HUDEP-2 (cell line): ENCODE results near the gene THOC5.

Experiments
- DNase-seq, 76 experiments: peaks; one replicate each; lab custom pipeline; 2025; ENCODE audit not compliant: unreplicated experiment in 76 of 76; lab: John Stamatoyannopoulos, UW

THOC5 gene

DNA sequence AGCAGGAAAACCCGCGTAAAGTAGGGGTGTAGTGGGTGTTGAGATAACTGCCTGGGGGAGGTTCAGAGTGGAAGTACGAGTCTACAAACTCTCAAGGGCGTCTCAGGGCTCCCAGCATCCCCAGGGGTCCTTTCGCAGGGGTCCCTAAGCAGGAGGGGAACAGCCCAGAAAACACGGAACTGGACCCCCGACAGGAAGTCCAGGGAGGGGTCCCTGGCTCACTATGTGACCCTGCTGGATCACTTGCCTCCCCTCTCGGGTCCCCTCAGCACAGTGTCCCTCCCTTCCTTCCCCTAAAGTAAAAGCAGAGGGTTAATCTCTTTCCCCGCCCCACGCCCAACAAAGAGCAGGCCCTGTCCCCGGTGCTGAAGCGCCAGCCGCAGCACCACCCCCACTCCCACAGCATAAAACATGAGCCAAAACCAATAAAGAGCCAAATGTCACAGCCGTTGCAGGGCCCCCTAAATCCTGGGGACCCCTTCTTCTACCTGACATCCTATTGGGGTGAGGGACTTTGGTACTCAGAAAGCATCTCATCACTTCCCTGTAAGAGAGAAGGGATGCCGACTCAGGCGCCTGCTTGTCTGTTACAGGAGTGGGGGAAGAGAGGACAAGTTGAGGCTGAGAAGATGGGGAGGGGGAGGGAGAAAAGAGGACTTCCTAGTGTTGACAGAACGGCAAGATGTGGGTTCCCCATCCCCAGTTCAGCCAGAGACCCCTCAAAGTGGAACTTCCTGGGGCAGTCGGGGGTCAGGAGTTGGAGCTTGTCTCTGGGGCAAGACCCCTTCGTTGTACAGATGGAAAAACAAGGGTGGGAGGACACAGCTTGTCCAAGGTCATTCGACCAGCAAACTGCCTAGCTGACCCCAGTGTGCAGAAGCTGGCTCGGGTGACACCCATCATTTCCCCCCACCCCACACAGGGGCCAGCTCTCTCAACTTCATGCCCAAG is 75.0 kb downstream of the THOC5 start:
- peak in 37 of 76 experiments; percentile 1 to 64 (median 21) for DNase-seq

DNA sequence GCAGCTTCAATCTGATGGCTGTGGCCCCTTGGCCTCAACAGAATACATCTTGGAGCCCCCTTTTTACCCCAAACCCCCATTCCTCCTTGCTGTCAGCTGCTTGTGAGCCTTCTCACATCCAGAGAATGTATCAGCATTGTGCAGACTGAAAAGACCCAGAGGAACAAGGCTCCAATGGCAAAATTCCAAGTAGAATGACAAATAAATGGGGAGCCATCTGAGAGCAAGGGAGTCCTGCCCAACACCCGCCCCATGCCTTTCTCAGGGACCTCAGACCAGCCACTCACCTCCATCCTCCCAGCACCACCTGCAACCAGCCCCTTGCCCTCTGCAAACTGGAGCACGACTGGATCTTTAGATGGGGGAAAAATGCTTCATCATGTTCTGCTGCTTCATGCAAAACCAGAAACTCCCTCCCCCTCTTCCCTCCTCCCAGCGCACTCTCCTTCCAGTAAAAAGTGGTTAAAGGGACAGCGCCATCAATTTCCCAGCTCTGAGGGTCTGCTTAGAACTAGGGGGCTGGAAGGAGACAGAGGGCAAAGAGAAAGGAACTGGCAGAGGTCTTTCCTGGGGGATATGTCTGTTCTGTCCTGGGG is 75.7 kb downstream of the THOC5 start:
- peak in 1 of 76 experiments; percentile 4 for DNase-seq

DNA sequence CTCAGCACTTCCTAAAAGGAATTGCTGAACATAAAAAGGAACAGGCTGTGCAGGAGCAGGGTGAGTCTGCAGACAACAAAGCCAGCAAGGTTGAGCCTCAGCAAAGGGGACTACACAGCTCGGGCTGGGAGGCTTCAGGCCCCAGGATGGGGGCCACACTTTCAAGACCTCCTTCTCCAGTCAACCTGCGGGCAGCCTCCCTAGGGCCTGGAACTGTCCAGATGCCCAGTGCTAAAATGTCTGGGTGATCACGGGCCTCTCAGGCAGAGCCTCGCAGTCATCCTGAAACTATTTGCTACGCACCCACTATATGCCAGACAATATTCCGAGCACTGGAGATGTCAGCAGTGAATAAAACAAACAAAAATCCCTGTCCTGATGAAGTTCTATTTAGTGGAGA is 77.4 kb downstream of the THOC5 start:
- DNase-seq = no peak

DNA sequence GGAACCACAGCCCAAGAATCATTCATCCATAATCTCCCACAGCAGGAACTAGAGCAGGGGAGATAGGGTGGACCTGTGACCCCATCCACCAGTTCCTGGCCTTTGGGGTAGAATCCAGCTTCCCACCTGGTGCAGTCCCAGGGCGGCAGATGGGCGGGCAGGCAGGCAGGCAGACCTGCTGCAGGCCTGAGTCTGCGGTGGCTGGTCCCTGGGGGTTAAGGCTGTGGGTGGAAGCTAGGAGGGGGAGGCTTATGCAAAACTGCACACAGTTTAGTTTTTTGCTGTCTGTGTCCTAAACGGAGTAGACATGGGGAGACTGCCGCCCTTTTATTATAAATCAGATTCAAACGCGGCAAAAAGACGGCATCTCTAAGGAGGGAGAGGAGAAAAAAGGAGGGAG is 78.0 kb downstream of the THOC5 start:
- no peak for DNase-seq

DNA sequence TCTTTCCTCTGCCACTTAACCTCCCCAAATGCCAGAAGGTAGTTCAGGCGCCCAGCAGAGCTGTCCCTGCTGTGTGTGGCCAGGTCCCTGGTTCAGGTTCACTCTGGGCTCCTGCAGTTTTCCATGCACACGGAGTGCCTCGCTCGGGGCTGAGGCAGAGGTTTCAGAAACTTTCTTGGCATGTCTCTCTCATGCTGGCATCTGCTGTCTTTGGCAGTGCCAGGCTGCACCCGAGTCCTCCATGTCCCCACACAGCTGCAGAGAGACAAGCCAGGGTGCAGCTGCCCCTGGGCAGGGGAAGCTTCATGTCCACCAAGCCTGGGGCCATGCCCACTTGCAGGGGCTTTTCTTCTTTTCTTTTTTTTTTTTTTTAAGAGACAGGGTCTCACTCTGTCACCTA is 80.6 kb downstream of the THOC5 start:
- DNase-seq = no peak

DNA sequence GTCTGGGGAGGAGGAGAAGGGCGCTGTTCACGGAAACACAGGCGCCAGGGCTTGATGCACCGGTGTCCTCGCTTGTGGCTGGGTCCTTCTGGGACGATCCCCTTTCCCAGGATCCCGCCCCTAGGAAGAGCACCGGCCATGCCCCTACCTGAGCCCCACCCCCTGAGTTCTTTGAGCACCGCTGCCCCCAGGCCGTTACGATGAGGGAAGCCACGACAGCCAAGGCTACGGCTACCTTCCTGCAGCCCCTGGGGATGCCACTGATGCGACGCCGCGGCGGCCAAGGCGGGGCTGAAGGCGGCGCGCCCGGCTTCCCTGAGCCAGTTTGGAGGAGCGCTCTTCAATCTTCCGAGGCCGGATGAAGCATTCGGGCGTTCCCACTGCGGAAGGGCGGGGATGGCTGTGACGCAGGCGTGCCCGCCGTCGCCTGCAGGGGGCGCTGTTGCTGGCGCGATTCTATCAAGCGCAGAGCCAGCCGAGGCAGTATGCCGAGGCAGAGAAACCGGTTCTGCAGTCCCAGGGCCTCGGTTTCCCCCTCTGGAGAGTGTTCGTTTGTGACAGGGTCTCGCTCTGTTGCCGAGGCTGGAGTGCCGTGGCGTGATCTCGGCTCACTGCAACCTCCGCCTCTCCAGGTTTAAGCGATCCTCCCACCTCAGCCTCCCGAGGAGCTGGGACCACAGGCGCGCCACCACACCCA is 83.2 kb downstream of the THOC5 start:
- peak in 43 of 76 experiments; percentile 4 to 64 (median 30) for DNase-seq

DNA sequence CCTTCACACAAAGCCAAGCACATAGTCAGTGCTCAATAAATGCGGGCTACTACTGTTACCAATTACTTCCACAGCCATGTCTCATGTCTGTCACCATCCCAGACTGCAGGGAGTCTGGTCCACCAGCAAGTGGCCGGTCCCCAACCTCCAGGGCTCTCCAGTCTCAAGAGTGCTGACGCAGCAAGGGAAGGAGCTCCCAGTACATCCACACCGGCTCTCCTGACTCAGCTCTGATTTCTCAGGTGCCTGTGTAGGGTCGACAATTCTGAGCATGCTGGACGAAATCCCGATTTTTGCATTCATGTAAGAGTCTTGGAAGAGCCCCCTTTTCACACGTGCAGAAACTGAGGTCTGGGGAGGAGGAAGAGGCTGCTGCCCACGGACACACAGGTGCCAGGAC is 83.8 kb downstream of the THOC5 start:
- no peak for DNase-seq

DNA sequence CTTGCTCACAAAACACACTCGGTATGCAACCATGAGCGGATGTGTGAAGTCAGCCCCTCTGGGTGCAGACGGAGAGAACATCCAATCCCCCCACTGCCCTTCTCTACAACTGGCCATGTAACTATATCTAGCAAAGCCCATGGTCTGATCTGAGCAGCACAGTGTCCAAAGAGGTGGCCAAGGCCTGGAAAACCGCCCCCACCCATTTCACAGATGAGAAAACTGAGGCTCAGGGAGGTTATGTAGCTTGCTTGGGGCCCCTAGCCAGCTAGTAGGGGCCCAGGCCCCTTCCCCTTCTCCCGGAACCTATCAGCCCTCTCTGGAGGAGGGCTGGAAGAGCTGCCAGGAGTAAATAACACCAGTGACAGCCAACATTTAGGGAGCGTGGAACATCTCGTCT is 89.0 kb downstream of the THOC5 start:
- no peak for DNase-seq

DNA sequence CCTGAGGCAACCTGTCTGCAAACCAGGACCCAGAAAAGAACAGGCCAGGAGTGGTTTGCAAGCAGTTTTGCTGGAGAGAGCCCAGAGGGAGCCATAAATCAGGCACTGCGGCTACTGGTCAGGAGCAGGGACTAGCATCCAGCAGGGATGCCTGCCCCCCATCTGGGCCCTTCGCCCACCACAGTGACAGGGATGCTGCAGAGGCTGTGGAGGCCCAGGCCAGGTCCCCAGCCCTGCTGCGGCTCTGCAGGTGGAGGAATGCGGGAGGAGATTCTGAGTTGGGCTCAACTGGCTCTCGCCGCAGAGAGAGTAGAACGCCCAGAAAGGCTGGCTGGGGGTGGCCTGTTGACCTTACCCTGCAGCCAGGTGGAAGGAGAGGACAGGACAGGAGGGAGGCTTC is 89.9 kb downstream of the THOC5 start:
- DNase-seq = no peak

DNA sequence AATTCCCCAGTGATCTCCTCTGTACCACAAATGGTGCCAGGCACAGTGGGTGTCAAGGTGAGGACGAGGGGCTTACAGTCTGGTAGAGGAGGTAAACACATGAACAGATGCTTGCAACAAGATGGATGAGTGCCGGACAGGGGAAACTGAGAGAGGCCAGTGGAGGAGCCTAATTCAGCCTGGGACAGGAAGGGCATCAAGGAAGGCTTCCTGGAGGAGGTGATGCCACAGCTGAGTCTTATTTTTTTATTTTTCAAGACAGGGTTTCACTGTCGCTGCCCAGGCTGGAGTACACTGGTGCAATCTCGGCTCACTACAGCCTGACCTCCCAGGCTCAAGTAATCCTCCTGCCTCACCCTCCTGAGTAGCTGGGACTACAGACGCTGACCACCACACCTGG is 92.3 kb downstream of the THOC5 start:
- DNase-seq = no peak

DNA sequence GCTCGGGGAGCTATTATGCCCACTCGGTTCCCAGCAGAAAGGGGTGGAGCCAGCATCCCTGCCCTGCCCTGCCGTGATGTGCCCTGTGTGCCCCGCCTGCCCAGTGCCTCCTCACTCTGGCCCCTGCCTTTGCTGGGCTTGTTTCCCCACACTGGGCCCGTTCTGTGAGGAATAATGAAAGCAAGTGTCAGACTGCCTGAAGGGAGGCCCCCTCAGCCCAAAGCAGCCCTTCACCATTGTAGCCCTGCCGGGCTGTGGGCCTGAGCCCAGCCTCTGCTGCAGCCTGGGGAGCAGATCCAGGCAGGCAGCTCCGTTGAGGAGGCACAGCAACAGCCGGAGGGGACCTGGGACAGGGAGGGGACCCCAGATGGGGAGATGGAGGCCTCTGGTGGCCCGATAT is 93.8 kb downstream of the THOC5 start:
- DNase-seq = no peak

DNA sequence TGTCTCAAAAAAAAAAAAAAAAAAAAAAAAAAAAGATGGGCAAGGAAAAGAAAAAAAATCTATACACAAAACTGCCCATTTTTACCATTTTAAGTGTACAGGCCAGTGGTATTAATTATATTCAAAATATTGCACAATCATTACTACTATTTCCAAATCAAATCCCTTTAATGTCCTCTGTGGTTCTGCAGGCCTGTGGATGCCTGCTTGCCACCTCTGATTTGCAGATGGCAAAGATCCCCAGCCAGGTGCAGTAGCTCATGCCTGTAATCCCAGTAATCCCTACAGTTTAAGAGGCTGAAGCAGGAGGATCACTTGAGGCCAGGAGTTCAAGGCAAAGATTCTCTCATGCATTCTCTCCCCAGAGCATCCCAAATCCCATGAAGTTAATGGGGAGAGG is 95.0 kb downstream of the THOC5 start:
- DNase-seq = no peak

DNA sequence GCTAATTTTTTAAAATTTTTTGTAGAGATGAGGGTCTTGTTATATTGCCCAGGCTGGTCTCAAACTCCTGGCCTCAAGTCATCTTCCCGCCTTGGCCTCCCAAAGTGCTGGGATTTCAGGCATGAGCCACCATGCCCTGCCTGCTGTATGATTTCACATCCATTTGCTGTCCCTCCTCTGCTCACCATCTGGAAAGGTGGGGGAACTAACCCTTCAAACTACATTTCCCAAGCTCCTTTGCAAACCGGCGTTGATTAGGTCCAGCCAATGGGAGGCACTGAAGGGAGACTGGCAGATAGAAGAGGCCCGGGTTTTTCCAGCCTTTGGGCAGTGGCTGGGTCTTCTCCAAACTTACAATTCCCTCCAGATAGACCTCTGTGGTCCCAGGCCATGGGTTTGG is 95.8 kb downstream of the THOC5 start:
- DNase-seq = peak in 20 of 76 experiments; percentile 3 to 31 (median 17)

DNA sequence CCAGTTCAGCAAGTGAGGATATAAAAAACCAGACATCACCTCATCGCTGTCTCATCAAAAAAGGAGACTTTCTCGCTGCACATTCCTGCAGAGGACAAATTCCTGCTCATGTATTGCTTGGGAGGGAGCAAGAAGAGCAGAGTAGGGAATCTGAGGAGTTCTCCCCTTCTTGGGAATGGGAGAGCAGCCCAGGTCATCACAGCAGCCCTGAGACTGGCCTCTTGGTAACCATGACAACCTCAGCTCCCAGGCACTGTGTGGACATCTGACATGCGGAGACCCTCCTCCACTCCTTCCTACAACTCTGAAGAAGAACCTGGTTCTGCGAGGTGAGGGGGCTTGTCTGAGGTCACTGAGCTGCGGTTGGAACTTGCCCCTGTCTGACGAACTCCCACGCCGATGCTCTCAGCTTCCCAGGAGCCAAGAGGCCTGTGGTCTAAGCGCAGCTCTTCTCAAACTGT is 97.3 kb downstream of the THOC5 start:
- DNase-seq = no peak
